ENCODE data around the gene NAA35.

NAA35 gene

GRCh38 chr9:86036555-86036954, 95.6 kb downstream of the NAA35 start:
- in situ Hi-C loops (cut with HindIII; ENCODE audit: low pct_ligation_motif_present, low sequenced_read_pairs) = no loop called here
- TF ChIP-seq CTCF (IDR thresholded peaks at IDR 0.05; ENCODE audit: low read depth, low read length, missing control alignments) = no peak
- Histone ChIP-seq H3K4me3 (ENCODE audit: low read depth, low read length) (no peak overlapping the region), H3K27me3 (replicated peaks) (no peaks in the 10 kb centered on the region), H3K27ac (no peak overlapping the region), H3K36me3 (replicated peaks) (peaks cover 22% of the 10 kb centered on the region)
- no peak for DNase-seq

- DNase-seq = no peak
- no peak overlapping the region for H3K4me3 ChIP-seq (ENCODE audit: low read depth, low read length)
- TF ChIP-seq CTCF (IDR thresholded peaks at IDR 0.05; ENCODE audit: low read depth, low read length, missing control alignments) = no peak
- no peaks in the 10 kb centered on the region for H3K27me3 ChIP-seq (replicated peaks)
- no peaks in the 10 kb centered on the region for H3K36me3 ChIP-seq (replicated peaks)
- in situ Hi-C loops (cut with HindIII; ENCODE audit: low pct_ligation_motif_present, low sequenced_read_pairs) = no loop called here
- no peak overlapping the region for H3K27ac ChIP-seq
Observed at GRCh38 chr9:86039991-86040860, 99.3 kb downstream of the NAA35 start.

GRCh38 chr9:86040861-86041155, 99.9 kb downstream of the NAA35 start:
- in situ Hi-C loops (cut with HindIII; ENCODE audit: low pct_ligation_motif_present, low sequenced_read_pairs) = no loop called here
- no peak for DNase-seq
- no peak overlapping the region for H3K4me3 ChIP-seq (ENCODE audit: low read depth, low read length)
- no peaks in the 10 kb centered on the region for H3K36me3 ChIP-seq (replicated peaks)
- H3K27ac ChIP-seq = no peak overlapping the region
- no peak for TF ChIP-seq CTCF (IDR thresholded peaks at IDR 0.05; ENCODE audit: low read depth, low read length, missing control alignments)
- no peaks in the 10 kb centered on the region for H3K27me3 ChIP-seq (replicated peaks)

GRCh38 chr9:86041311-86041741, 100.4 kb downstream of the NAA35 start:
- Histone ChIP-seq H3K36me3 (replicated peaks) (no peaks in the 10 kb centered on the region), H3K27ac (no peak overlapping the region), H3K27me3 (replicated peaks) (no peaks in the 10 kb centered on the region), H3K4me3 (ENCODE audit: low read depth, low read length) (no peak overlapping the region)
- in situ Hi-C loops (cut with HindIII; ENCODE audit: low pct_ligation_motif_present, low sequenced_read_pairs) = no loop called here
- DNase-seq = no peak
- TF ChIP-seq CTCF (IDR thresholded peaks at IDR 0.05; ENCODE audit: low read depth, low read length, missing control alignments) = no peak

GRCh38 chr9:86042199-86042978, 101.4 kb downstream of the NAA35 start:
- Histone ChIP-seq H3K27me3 (replicated peaks) (no peaks in the 10 kb centered on the region), H3K4me3 (ENCODE audit: low read depth, low read length) (no peak overlapping the region), H3K27ac (no peak overlapping the region), H3K36me3 (replicated peaks) (no peaks in the 10 kb centered on the region)
- DNase-seq = no peak
- no peak for TF ChIP-seq CTCF (IDR thresholded peaks at IDR 0.05; ENCODE audit: low read depth, low read length, missing control alignments)
- in situ Hi-C loops (cut with HindIII; ENCODE audit: low pct_ligation_motif_present, low sequenced_read_pairs) = no loop called here
